Caco-2 (cell line): ENCODE measurements around the gene LIMA1. TPM values are rescaled to one million over a fixed set of nuclear protein-coding genes. Genes with fewer than 3 reads are reported as not detected.

Source experiments
- BruUV-seq: library from RNA; stranded (reverse); fragments of 400-500 nt; replicated peaks from 2 replicates; lab custom pipeline; 2021; lab: Mats Ljungman, UMichigan
- CTCF ChIA-PET: fragments of 300-600 bp; sonication (Branson Sonifier 250); formaldehyde crosslinking; loops from one replicate; lab custom pipeline; 2022; ENCODE audit warnings: antibody characterized with exemption; lab: Charles Lee
- POLR2A ChIA-PET: fragments of 300-600 bp; sonication (Branson Sonifier 250); formaldehyde crosslinking; loops from one replicate; lab custom pipeline; 2022; ENCODE audit warnings: antibody characterized with exemption; lab: Charles Lee
- DNase-seq, 2 experiments: peaks; one replicate each; pipeline versions ENCODE4 v3.0.0 to v3.0.0-alpha.2; 2020 to 2022
- H3K27me3 ChIP-seq: replicated peaks from 2 replicates; pipeline ENCODE4 v1.6.0; 2011; ENCODE audit warnings: low read length; ENCODE audit not compliant: control insufficient read depth, insufficient read depth
- H3K36me3 ChIP-seq: 2 replicates; pipeline ENCODE4 v1.5.1; 2011; ENCODE audit warnings: low read length; ENCODE audit not compliant: control insufficient read depth, insufficient read depth
- H3K4me1 ChIP-seq: fragments of 250-450 bp; sonication (Bioruptor Pico); 2 replicates; pipeline ENCODE4 v1.5.1; 2020; ENCODE audit warnings: mild to moderate bottlenecking
- H3K4me3 ChIP-seq: 2 replicates; pipeline ENCODE4 v1.5.1; 2011; ENCODE audit warnings: low read depth, mild to moderate bottlenecking, control low read depth, low read length
- H3K9me3 ChIP-seq: fragments of 250-450 bp; sonication (Bioruptor Pico); 2 replicates; pipeline ENCODE4 v1.5.1; 2020; ENCODE audit warnings: mild to moderate bottlenecking, moderate library complexity
- H3K27ac Mint-ChIP-seq: one replicate; pipeline ENCODE4 v1.8.0; 2022; ENCODE audit warnings: mixed read lengths; ENCODE audit not compliant: unreplicated experiment
- H3K27me3 Mint-ChIP-seq: one replicate; pipeline ENCODE4 v1.8.0; 2022; ENCODE audit warnings: mixed read lengths; ENCODE audit not compliant: insufficient read depth, unreplicated experiment
- H3K36me3 Mint-ChIP-seq: one replicate; pipeline ENCODE4 v1.8.0; 2022; ENCODE audit warnings: mild to moderate bottlenecking, mixed read lengths; ENCODE audit not compliant: insufficient read depth, unreplicated experiment
- H3K4me1 Mint-ChIP-seq: one replicate; pipeline ENCODE4 v1.8.0; 2022; ENCODE audit warnings: low read depth, mixed read lengths; ENCODE audit not compliant: unreplicated experiment
- H3K4me3 Mint-ChIP-seq: one replicate; pipeline ENCODE4 v1.8.0; 2022; ENCODE audit warnings: mild to moderate bottlenecking, moderate library complexity, mixed read lengths; ENCODE audit not compliant: unreplicated experiment
- H3K9me3 Mint-ChIP-seq: one replicate; pipeline ENCODE4 v1.8.0; 2022; ENCODE audit warnings: mixed read lengths; ENCODE audit not compliant: unreplicated experiment
- intact Hi-C: fragments of 100-400 bp; cut with micrococcal nuclease; formaldehyde crosslinking; loops from one replicate; pipeline ENCODE4 v1.10.0; 2022; ENCODE audit not compliant: unreplicated experiment
- total RNA-seq: library from RNA; stranded (reverse); gene quantifications from 2 replicates; pipeline ENCODE4 v1.2.3, GENCODE V29; 2022
- TF ChIP-seq, protein P1 (sequence below), 2 experiments: fragments of 200-600 bp in 1 of 2; IDR thresholded peaks; 1 replicate in 1 of 2; 2 replicates in 1 of 2; pipeline versions ENCODE4 v1.5.1 to v1.8.0; 2011 to 2022; ENCODE audit warnings: antibody characterized with exemption in 1 of 2, control low read depth in 1 of 2, inconsistent platforms in 1 of 2, low read depth in 1 of 2, low read length in 1 of 2, mild to moderate bottlenecking in 1 of 2, moderate library complexity in 1 of 2; ENCODE audit not compliant: insufficient read depth in 1 of 2, severe bottlenecking in 1 of 2, unreplicated experiment in 1 of 2

The LIMA1 gene
- total RNA-seq, 1 experiment from 2014 or later, result 50.3 TPM

DNA sequence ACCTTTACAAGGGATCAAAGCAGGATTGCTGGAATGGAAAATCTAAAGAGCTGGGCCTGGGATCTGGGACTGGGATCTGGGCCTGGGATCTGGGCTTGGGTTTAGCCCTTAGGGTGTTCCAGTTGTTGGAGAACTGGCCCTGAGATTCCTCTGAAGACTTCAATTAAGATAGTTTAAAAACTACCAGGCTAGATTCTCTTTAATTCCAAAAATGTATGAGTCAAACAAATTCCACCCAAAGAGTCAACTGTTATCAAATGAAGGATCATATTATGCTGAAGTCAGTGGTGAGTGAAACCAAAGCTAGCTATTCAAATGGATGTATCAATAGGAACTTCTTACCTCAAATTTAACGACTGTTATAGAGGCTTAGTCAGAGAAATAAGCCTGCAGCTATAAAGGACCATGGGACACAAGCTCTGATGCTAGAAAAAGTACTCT, 40.5 kb downstream of the LIMA1 start:
- Mint-ChIP-seq H3K27ac (no peak overlapping the region), H3K27me3 (no peaks in the 10 kb centered on the region), H3K4me1 (peaks cover 43% of the 10 kb centered on the region), H3K4me3 (no peak overlapping the region), H3K9me3 (no peaks in the 10 kb centered on the region), H3K36me3 (peaks cover 26% of the 10 kb centered on the region)
- H3K4me3 ChIP-seq, result no peak overlapping the region
- H3K4me1 ChIP-seq, result peaks cover 48% of the 10 kb centered on the region
- H3K36me3 ChIP-seq, result peaks cover 2% of the 10 kb centered on the region; the same call in 1 of the 2 replicates
- TF ChIP-seq, protein P1, sequence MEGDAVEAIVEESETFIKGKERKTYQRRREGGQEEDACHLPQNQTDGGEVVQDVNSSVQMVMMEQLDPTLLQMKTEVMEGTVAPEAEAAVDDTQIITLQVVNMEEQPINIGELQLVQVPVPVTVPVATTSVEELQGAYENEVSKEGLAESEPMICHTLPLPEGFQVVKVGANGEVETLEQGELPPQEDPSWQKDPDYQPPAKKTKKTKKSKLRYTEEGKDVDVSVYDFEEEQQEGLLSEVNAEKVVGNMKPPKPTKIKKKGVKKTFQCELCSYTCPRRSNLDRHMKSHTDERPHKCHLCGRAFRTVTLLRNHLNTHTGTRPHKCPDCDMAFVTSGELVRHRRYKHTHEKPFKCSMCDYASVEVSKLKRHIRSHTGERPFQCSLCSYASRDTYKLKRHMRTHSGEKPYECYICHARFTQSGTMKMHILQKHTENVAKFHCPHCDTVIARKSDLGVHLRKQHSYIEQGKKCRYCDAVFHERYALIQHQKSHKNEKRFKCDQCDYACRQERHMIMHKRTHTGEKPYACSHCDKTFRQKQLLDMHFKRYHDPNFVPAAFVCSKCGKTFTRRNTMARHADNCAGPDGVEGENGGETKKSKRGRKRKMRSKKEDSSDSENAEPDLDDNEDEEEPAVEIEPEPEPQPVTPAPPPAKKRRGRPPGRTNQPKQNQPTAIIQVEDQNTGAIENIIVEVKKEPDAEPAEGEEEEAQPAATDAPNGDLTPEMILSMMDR (IDR thresholded peaks at IDR 0.05; ENCODE audit: insufficient read depth in 1 of 2, low read depth in 1 of 2, low read length in 1 of 2, severe bottlenecking in 1 of 2, unreplicated experiment in 1 of 2), result no peak
- POLR2A ChIA-PET, result interaction anchor here (0.6 to 1.4 kb wide), 4 partner anchors 12 to 1248 kb away, joined by 3 to 6 read pairs (median 4); partner anchors contain the start of gene LIMA1
- CTCF ChIA-PET, result no interaction called here
- H3K27me3 ChIP-seq, result no peaks in the 10 kb centered on the region
- DNase-seq, result no peak
- no TSS peak for BruUV-seq
- intact Hi-C loops, result no loop called here
- no peaks in the 10 kb centered on the region for H3K9me3 ChIP-seq

DNA sequence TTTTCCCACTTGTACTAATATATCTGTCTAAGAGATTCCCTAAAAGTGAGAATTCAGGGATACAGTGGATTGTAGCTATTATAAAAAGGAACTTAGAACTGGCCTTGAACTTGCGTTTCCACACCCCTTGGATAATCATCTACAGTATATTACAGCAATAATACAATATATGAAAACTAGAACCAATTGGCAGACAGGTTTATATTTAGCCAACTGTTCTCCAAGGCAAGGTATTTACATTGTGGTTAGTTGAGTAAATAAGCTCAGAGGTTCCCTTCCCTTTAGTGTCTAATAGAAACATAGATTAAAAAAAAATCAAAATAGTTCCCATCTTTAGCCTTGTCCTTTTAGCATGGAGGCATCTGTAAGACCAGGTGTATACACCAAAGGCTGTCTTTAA, 42.1 kb downstream of the LIMA1 start:
- peaks cover 19% of the 10 kb centered on the region for H3K36me3 Mint-ChIP-seq
- peaks cover 35% of the 10 kb centered on the region for H3K4me1 ChIP-seq
- no peak for DNase-seq
- H3K9me3 ChIP-seq, result no peaks in the 10 kb centered on the region
- peak overlapping the region; percentile 42 for H3K27ac Mint-ChIP-seq
- intact Hi-C loops, result loop anchor here (2.0 kb wide), 1 partner anchor 64 kb away; no protein-coding TSS in a partner anchor
- H3K4me1 Mint-ChIP-seq, result peaks cover 31% of the 10 kb centered on the region
- no peaks in the 10 kb centered on the region for H3K27me3 ChIP-seq
- H3K4me3 Mint-ChIP-seq, result no peak overlapping the region
- BruUV-seq, result no TSS peak
- TF ChIP-seq, protein P1 (IDR thresholded peaks at IDR 0.05; ENCODE audit: insufficient read depth in 1 of 2, low read depth in 1 of 2, low read length in 1 of 2, severe bottlenecking in 1 of 2, unreplicated experiment in 1 of 2), result no peak
- H3K36me3 ChIP-seq, result peaks cover 2% of the 10 kb centered on the region
- H3K9me3 Mint-ChIP-seq, result no peaks in the 10 kb centered on the region
- CTCF ChIA-PET, result interaction anchor here (0.5 to 1.2 kb wide), 3 partner anchors 8 to 129 kb away, joined by 3 to 5 read pairs (median 4); partner anchors contain the start of gene COX14
- no peak overlapping the region for H3K4me3 ChIP-seq
- POLR2A ChIA-PET, result interaction anchor here (0.5 to 1.0 kb wide), 2 partner anchors 9 to 42 kb away, joined by 3 read pairs; no protein-coding TSS in a partner anchor
- H3K27me3 Mint-ChIP-seq, result no peaks in the 10 kb centered on the region

DNA sequence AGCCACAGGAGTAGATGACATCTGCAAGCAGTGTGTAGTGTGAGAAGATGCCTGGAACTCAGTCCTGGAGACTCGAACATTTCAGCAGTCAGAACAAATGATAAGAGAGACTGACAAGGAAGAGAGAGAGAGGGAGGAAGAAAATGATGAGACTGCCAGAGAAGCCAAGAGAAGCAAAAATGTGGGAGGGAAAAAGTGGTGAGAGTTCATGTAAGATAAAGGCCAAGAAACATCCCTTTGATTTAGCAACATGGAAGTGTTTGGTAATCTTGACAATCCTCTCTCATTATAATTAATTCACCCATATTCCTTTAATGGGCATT, 42.6 kb downstream of the LIMA1 start:
- BruUV-seq, result no TSS peak
- ChIA-PET POLR2A (interaction anchor here (0.5 to 1.0 kb wide), 2 partner anchors 9 to 42 kb away, joined by 3 read pairs; no protein-coding TSS in a partner anchor), CTCF (interaction anchor here (0.5 to 1.2 kb wide), 3 partner anchors 8 to 129 kb away, joined by 3 to 5 read pairs (median 4); partner anchors contain the start of gene COX14)
- TF ChIP-seq, protein P1 (IDR thresholded peaks at IDR 0.05; ENCODE audit: insufficient read depth in 1 of 2, low read depth in 1 of 2, low read length in 1 of 2, severe bottlenecking in 1 of 2, unreplicated experiment in 1 of 2), result no peak
- intact Hi-C loops, result loop anchor here (2.0 kb wide), 1 partner anchor 64 kb away; no protein-coding TSS in a partner anchor
- Mint-ChIP-seq H3K4me1 (peaks cover 31% of the 10 kb centered on the region), H3K4me3 (no peak overlapping the region), H3K36me3 (peaks cover 19% of the 10 kb centered on the region), H3K27me3 (no peaks in the 10 kb centered on the region), H3K27ac (peak overlapping the region; percentile 24), H3K9me3 (no peaks in the 10 kb centered on the region)
- no peak overlapping the region for H3K4me3 ChIP-seq
- peaks cover 2% of the 10 kb centered on the region for H3K36me3 ChIP-seq
- peaks cover 35% of the 10 kb centered on the region for H3K4me1 ChIP-seq
- no peaks in the 10 kb centered on the region for H3K27me3 ChIP-seq
- DNase-seq, result no peak
- H3K9me3 ChIP-seq, result no peaks in the 10 kb centered on the region
